Tibial nerve (tissue), 3 donors: ENCODE results near the gene ANXA6.

ENCODE experiments used
- POLR2A ChIP-seq, 2 donors: fragments of 450-650 bp; IDR thresholded peaks; one replicate each; pipeline ENCODE4 v1.6.1; 2017; ENCODE audit warnings: antibody characterized with exemption in 2 of 2, mild to moderate bottlenecking in 2 of 2, moderate library complexity in 2 of 2
- TF ChIP-seq, protein P1 (sequence below), 5 experiments: fragments of 200-600 bp in 3 of 5; fragments of 450-650 bp in 2 of 5; sonication (generic) in 3 of 5; IDR thresholded peaks; one replicate each; pipeline ENCODE4 v1.5.1; 2016 to 2019; ENCODE audit warnings: antibody characterized with exemption in 5 of 5, mild to moderate bottlenecking in 3 of 5, moderate library complexity in 2 of 5

DNA sequence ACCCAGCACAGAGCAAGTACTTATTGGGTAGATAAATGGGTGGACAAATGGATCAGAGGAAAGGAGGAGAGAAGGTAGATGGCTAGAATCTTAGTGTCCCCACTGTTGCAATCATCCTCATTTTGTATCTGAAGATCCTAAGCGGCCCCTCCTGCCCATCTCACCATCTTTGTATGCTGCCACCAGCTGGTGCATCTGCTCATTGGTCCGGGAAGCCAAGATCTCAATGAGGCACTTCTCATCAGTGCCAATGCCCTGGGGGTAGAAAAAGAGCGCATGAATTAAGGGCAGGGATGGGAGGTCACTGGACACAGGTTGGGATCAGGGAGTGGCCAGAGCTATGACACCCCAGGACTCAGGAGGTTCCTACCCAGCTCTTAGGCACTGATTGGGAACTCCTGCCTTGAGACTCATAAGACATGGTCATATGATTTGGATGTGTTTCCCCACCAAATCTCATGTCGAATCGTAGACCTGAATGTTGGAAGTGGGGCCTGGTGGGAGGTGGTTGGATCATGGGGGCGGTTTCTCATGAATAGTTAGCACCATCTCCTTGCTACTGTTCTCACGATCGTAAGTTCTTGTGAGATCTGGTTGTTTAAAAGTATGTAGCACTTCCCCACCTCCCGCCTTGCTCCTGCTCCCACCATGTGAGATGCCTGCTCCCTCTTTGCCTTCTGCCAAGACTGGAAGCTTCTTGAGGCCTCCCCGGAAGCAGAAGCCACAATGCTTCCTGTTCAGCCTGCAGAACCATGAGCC is 20.3 kb downstream of the ANXA6 start:
- TF ChIP-seq POLR2A (IDR thresholded peaks at IDR 0.05) = no peak
- TF ChIP-seq, protein P1, sequence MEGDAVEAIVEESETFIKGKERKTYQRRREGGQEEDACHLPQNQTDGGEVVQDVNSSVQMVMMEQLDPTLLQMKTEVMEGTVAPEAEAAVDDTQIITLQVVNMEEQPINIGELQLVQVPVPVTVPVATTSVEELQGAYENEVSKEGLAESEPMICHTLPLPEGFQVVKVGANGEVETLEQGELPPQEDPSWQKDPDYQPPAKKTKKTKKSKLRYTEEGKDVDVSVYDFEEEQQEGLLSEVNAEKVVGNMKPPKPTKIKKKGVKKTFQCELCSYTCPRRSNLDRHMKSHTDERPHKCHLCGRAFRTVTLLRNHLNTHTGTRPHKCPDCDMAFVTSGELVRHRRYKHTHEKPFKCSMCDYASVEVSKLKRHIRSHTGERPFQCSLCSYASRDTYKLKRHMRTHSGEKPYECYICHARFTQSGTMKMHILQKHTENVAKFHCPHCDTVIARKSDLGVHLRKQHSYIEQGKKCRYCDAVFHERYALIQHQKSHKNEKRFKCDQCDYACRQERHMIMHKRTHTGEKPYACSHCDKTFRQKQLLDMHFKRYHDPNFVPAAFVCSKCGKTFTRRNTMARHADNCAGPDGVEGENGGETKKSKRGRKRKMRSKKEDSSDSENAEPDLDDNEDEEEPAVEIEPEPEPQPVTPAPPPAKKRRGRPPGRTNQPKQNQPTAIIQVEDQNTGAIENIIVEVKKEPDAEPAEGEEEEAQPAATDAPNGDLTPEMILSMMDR (IDR thresholded peaks at IDR 0.05) = no peak
